22Rv1 (cell line): ENCODE measurements around the gene RAB30.

Source experiments
- H3K27ac ChIP-seq: fragments of 450-650 bp; 2 replicates; pipeline ENCODE4 v1.5.1; 2017
- CTCF ChIP-seq: fragments of 450-650 bp; IDR thresholded peaks from 2 replicates; pipeline ENCODE4 v1.5.1; 2017; ENCODE audit warnings: mild to moderate bottlenecking
- ZFX ChIP-seq: fragments of 450-650 bp; IDR thresholded peaks from 2 replicates; pipeline ENCODE4 v1.6.1; 2017; ENCODE audit warnings: antibody characterized with exemption, borderline replicate concordance

The RAB30 gene

GRCh38 chr11:83036701-83037100 lies 35.0 kb downstream of the RAB30 start:
- TF ChIP-seq ZFX = no peak
- TF ChIP-seq CTCF = no peak

GRCh38 chr11:83035070-83035854 lies 36.4 kb downstream of the RAB30 start:
- no peak overlapping the region for H3K27ac ChIP-seq

More at GRCh38 chr11:83036701-83037100, 35.0 kb downstream of the RAB30 start:
- no peak overlapping the region for H3K27ac ChIP-seq

GRCh38 chr11:83034673-83035014 lies 37.1 kb downstream of the RAB30 start:
- no peak for TF ChIP-seq CTCF
- no peak for TF ChIP-seq ZFX
- no peak overlapping the region for H3K27ac ChIP-seq

More at GRCh38 chr11:83035070-83035854, 36.4 kb downstream of the RAB30 start:
- TF ChIP-seq ZFX (no peak), CTCF (no peak)

- no peak overlapping the region for H3K27ac ChIP-seq
- TF ChIP-seq ZFX (no peak), CTCF (no peak)
Measured at GRCh38 chr11:83033972-83034672, 37.6 kb downstream of the RAB30 start.

- no peak for TF ChIP-seq ZFX
- TF ChIP-seq CTCF = no peak
- no peak overlapping the region for H3K27ac ChIP-seq
Measured at GRCh38 chr11:83033371-83033770, 38.3 kb downstream of the RAB30 start.

- TF ChIP-seq ZFX (no peak), CTCF (no peak)
- no peak overlapping the region for H3K27ac ChIP-seq
Measured at GRCh38 chr11:83031127-83031526, 40.6 kb downstream of the RAB30 start.

GRCh38 chr11:83027794-83028193 lies 43.9 kb downstream of the RAB30 start:
- TF ChIP-seq CTCF (no peak), ZFX (no peak)
- H3K27ac ChIP-seq = no peak overlapping the region
